NB4 (cell line): ENCODE results near the gene ADIPOR1.

Experiments
- DNase-seq: peaks from one replicate; pipeline ENCODE4 v3.0.0; 2010; ENCODE audit warnings: low read depth
- H3K4me3 ChIP-seq: one replicate; pipeline ENCODE4 v1.5.1; 2011; ENCODE audit warnings: mild to moderate bottlenecking, low read depth, low read length, moderate library complexity
- MYC ChIP-seq: IDR thresholded peaks from 2 replicates; pipeline ENCODE4 v1.6.1; 2011; ENCODE audit warnings: low read depth, low read length
- POLR2A ChIP-seq: IDR thresholded peaks from 2 replicates; pipeline ENCODE4 v1.6.1; 2011; ENCODE audit warnings: mild to moderate bottlenecking; ENCODE audit not compliant: insufficient read length; ENCODE audit errors: extremely low read depth
- TF ChIP-seq, protein P1 (sequence below): IDR thresholded peaks from one replicate; pipeline ENCODE4 v1.5.1; 2012; ENCODE audit warnings: low read depth, low read length
- TF ChIP-seq, protein P2 (sequence below): IDR thresholded peaks from 2 replicates; pipeline ENCODE4 v1.6.1; 2011; ENCODE audit warnings: low read depth, low read length

Gene ADIPOR1

DNA sequence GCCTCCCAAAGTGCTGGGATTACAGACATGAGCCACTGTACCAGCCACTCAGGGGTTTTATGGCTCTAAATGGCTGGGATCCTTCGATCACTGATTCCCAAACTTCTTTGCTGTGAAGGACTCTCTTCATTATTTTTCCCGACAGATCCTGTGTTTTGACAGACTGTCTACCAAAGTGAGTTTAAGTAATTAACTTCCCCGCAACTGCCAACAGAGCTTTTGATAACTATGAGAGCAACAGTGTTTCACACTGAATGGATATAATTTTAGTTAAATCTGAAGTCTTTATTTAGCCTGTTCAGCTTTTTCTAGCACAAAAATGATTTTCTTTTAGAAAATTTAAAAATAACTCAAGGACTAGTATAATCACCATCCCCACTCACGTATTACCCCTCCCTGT lies 56.6 kb downstream of the ADIPOR1 start:
- H3K4me3 ChIP-seq: no peak overlapping the region
- TF ChIP-seq, protein P1, sequence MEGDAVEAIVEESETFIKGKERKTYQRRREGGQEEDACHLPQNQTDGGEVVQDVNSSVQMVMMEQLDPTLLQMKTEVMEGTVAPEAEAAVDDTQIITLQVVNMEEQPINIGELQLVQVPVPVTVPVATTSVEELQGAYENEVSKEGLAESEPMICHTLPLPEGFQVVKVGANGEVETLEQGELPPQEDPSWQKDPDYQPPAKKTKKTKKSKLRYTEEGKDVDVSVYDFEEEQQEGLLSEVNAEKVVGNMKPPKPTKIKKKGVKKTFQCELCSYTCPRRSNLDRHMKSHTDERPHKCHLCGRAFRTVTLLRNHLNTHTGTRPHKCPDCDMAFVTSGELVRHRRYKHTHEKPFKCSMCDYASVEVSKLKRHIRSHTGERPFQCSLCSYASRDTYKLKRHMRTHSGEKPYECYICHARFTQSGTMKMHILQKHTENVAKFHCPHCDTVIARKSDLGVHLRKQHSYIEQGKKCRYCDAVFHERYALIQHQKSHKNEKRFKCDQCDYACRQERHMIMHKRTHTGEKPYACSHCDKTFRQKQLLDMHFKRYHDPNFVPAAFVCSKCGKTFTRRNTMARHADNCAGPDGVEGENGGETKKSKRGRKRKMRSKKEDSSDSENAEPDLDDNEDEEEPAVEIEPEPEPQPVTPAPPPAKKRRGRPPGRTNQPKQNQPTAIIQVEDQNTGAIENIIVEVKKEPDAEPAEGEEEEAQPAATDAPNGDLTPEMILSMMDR: no peak
- TF ChIP-seq POLR2A: no peak
- TF ChIP-seq, protein P2, sequence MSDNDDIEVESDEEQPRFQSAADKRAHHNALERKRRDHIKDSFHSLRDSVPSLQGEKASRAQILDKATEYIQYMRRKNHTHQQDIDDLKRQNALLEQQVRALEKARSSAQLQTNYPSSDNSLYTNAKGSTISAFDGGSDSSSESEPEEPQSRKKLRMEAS: no peak
- no peak for TF ChIP-seq MYC
- no peak for DNase-seq

- H3K4me3 ChIP-seq: no peak overlapping the region
- TF ChIP-seq, protein P2: no peak
- no peak for TF ChIP-seq MYC
- no peak for DNase-seq
These were observed 65.6 kb downstream of the ADIPOR1 start for GRCh38 chr1:202892501-202892900.
